Mesenchymal stem cell (in vitro differentiated cells and primary cell): Measurements from ENCODE around the gene NUDT8.

ENCODE experiments used
- DNase-seq: peaks from one replicate; pipeline ENCODE4 v3.0.0-alpha.2; 2013
- H2AFZ ChIP-seq: one replicate; pipeline ENCODE4 v1.6.1; 2013; ENCODE audit warnings: low read depth, mild to moderate bottlenecking, control low read depth, inconsistent platforms, low read length, moderate library complexity
- H2AK5ac ChIP-seq: 2 replicates; pipeline ENCODE4 v1.6.1; 2013; ENCODE audit warnings: low read length, moderate library complexity, mild to moderate bottlenecking, inconsistent platforms; ENCODE audit not compliant: severe bottlenecking
- H2BK120ac ChIP-seq: one replicate; pipeline ENCODE4 v1.6.1; 2013; ENCODE audit warnings: low read depth, mild to moderate bottlenecking, inconsistent platforms, low read length, moderate library complexity
- H2BK12ac ChIP-seq, 2 experiments: one replicate each; pipeline ENCODE4 v1.6.1; 2013; ENCODE audit warnings: inconsistent platforms in 2 of 2, low read length in 2 of 2, mild to moderate bottlenecking in 2 of 2, moderate library complexity in 2 of 2, control low read depth in 1 of 2
- H2BK15ac ChIP-seq: one replicate; pipeline ENCODE4 v1.6.1; 2013; ENCODE audit warnings: mild to moderate bottlenecking, low read depth, inconsistent platforms; ENCODE audit not compliant: poor library complexity, severe bottlenecking
- H2BK5ac ChIP-seq: 2 replicates; pipeline ENCODE4 v1.6.1; 2013; ENCODE audit warnings: low read depth, mild to moderate bottlenecking, low read length, control low read depth, inconsistent platforms; ENCODE audit not compliant: poor library complexity, severe bottlenecking
- H3K14ac ChIP-seq, 2 experiments: one replicate each; pipeline ENCODE4 v1.6.1; 2013; ENCODE audit warnings: inconsistent platforms in 2 of 2, low read length in 2 of 2, control low read depth in 1 of 2, mild to moderate bottlenecking in 1 of 2, moderate library complexity in 1 of 2
- H3K18ac ChIP-seq, 2 experiments: one replicate each; pipeline ENCODE4 v1.6.1; 2013; ENCODE audit warnings: inconsistent platforms in 2 of 2, low read length in 2 of 2, control low read depth in 1 of 2, low read depth in 1 of 2, mild to moderate bottlenecking in 1 of 2
- H3K23ac ChIP-seq, 2 experiments: one replicate each; pipeline ENCODE4 v1.6.1; 2013; ENCODE audit warnings: inconsistent platforms in 2 of 2, low read length in 2 of 2, mild to moderate bottlenecking in 2 of 2, moderate library complexity in 2 of 2, control low read depth in 1 of 2
- H3K27ac ChIP-seq: 2 replicates; pipeline ENCODE4 v1.5.1; 2013; ENCODE audit warnings: mild to moderate bottlenecking, moderate library complexity, low read length, control low read depth, inconsistent platforms; ENCODE audit not compliant: poor library complexity, severe bottlenecking
- H3K27me3 ChIP-seq, 2 experiments: 2 replicates each; pipeline versions ENCODE4 v1.6.1 to v1.7.0; 2013; ENCODE audit warnings: low read length in 2 of 2, mild to moderate bottlenecking in 2 of 2, moderate library complexity in 2 of 2, control low read depth in 1 of 2, inconsistent platforms in 1 of 2; ENCODE audit not compliant: control insufficient read depth in 1 of 2, insufficient read depth in 1 of 2
- H3K36me3 ChIP-seq, 2 experiments: 2 replicates each; pipeline versions ENCODE4 v1.6.1 to v1.7.0; 2013; ENCODE audit warnings: low read length in 2 of 2, control low read depth in 1 of 2, inconsistent platforms in 1 of 2, low read depth in 1 of 2, mild to moderate bottlenecking in 1 of 2; ENCODE audit not compliant: insufficient read depth in 2 of 2, control insufficient read depth in 1 of 2
- H3K4ac ChIP-seq, 2 experiments: one replicate each; pipeline ENCODE4 v1.6.1; 2013; ENCODE audit warnings: inconsistent platforms in 2 of 2, low read length in 2 of 2, mild to moderate bottlenecking in 2 of 2, moderate library complexity in 2 of 2, control low read depth in 1 of 2, low read depth in 1 of 2
- H3K4me1 ChIP-seq: 2 replicates; pipeline ENCODE4 v1.6.1; 2013; ENCODE audit warnings: low read depth, low read length, control low read depth; ENCODE audit not compliant: control insufficient read depth, insufficient read depth
- H3K4me2 ChIP-seq: 2 replicates; pipeline ENCODE4 v1.6.1; 2013; ENCODE audit warnings: low read length, mild to moderate bottlenecking, inconsistent platforms; ENCODE audit not compliant: poor library complexity, severe bottlenecking
- H3K4me3 ChIP-seq, 2 experiments: 2 replicates each; pipeline versions ENCODE4 v1.5.1 to v1.7.0; 2013; ENCODE audit warnings: low read length in 2 of 2, mild to moderate bottlenecking in 2 of 2, control low read depth in 1 of 2, low read depth in 1 of 2; ENCODE audit not compliant: insufficient read depth in 1 of 2
- H3K79me1 ChIP-seq: replicated peaks from 2 replicates; pipeline ENCODE4 v1.6.1; 2013; ENCODE audit warnings: mild to moderate bottlenecking, control low read depth, low read length, inconsistent platforms; ENCODE audit not compliant: poor library complexity, severe bottlenecking
- H3K9ac ChIP-seq: 2 replicates; pipeline ENCODE4 v1.7.0; 2013; ENCODE audit warnings: mild to moderate bottlenecking, low read length, moderate library complexity
- H3K9me3 ChIP-seq: 2 replicates; pipeline ENCODE4 v1.7.0; 2013; ENCODE audit warnings: mild to moderate bottlenecking, low read length; ENCODE audit not compliant: control insufficient read depth
- H4K8ac ChIP-seq: one replicate; pipeline ENCODE4 v1.6.1; 2013; ENCODE audit warnings: inconsistent platforms, mild to moderate bottlenecking, low read length, moderate library complexity
- H4K91ac ChIP-seq: one replicate; pipeline ENCODE4 v1.6.1; 2013; ENCODE audit warnings: mild to moderate bottlenecking, low read length, inconsistent platforms
- WGBS: methylation state at CpG from one replicate; pipeline ENCODE4 v1.1.7; 2013; ENCODE audit warnings: mixed read lengths; 5-methylcytosine and 5-hydroxymethylcytosine counted together

The NUDT8 gene

DNA sequence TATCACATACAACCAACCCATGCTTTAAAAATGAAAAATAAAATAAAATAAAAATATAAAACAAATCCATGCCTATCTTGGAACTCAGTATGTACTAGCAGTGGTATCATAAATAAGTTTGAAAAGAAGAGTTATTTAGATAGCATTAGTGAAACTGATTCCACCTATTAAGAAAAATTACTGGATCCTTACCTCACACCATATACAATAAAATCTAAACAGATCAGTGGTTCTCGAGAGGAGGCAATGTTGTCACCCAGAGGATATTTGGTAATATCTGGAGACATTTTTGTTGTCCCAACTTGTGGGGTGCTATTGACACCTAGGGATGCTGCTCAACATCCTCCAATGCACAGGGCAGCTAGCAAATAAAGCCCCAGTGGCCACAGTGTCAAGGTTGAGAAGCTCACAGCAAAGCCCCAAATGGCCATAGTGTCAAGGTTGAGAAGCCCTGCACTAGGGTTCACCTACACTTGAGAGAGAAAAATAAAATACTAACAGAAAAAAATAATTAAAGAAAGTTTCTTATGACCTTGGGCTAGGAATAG is 32.9 kb downstream of the NUDT8 start:
- Histone ChIP-seq H2AFZ (no peak overlapping the region), H3K4me3 (no peak overlapping the region), H4K8ac (no peak overlapping the region), H3K9me3 (peaks cover 4% of the 10 kb centered on the region), H3K18ac (no peak overlapping the region), H3K23ac (no peak overlapping the region), H3K4ac (no peak overlapping the region), H3K9ac (no peak overlapping the region), H4K91ac (no peak overlapping the region), H2BK120ac (no peak overlapping the region), H3K27ac (no peak overlapping the region), H2AK5ac (no peak overlapping the region), H2BK12ac (no peak overlapping the region), H3K4me2 (no peak overlapping the region), H2BK15ac (no peak overlapping the region), H3K27me3 (peaks cover 12 to 33% of the 10 kb centered on the region in 2 experiments), H2BK5ac (no peak overlapping the region), H3K36me3 (no peaks in the 10 kb centered on the region), H3K79me1 (no peaks in the 10 kb centered on the region), H3K14ac (no peak overlapping the region), H3K4me1 (no peaks in the 10 kb centered on the region)
- no peak for DNase-seq
- 76% methylated on average over 1 of the region's 1 CpG for WGBS

- Histone ChIP-seq H2BK5ac (no peak overlapping the region), H3K9ac (no peak overlapping the region), H3K4me2 (no peak overlapping the region), H2BK120ac (no peak overlapping the region), H3K4me3 (no peak overlapping the region), H3K4me1 (no peaks in the 10 kb centered on the region), H3K4ac (no peak overlapping the region), H3K36me3 (no peaks in the 10 kb centered on the region), H2AK5ac (no peak overlapping the region), H2BK15ac (no peak overlapping the region), H3K9me3 (peaks cover 4% of the 10 kb centered on the region), H3K14ac (no peak overlapping the region), H4K91ac (no peak overlapping the region), H3K18ac (no peak overlapping the region), H2BK12ac (no peak overlapping the region), H3K23ac (no peak overlapping the region), H3K27ac (no peak overlapping the region), H3K79me1 (no peaks in the 10 kb centered on the region), H4K8ac (no peak overlapping the region), H2AFZ (no peak overlapping the region), H3K27me3 (peaks cover 0 to 21% of the 10 kb centered on the region in 2 experiments)
- 86% methylated on average over 1 of the region's 3 CpGs for WGBS
- DNase-seq, result no peak
Measured at GRCh38 chr11:67594480-67594879, 35.3 kb downstream of the NUDT8 start.

- Histone ChIP-seq H2AK5ac (no peak overlapping the region), H3K4ac (no peak overlapping the region), H3K9me3 (peaks cover 4% of the 10 kb centered on the region), H3K14ac (no peak overlapping the region), H2BK5ac (no peak overlapping the region), H2AFZ (no peak overlapping the region), H2BK12ac (no peak overlapping the region), H3K4me2 (no peak overlapping the region), H4K8ac (no peak overlapping the region), H3K9ac (no peak overlapping the region), H3K27ac (no peak overlapping the region), H3K4me3 (no peak overlapping the region), H3K18ac (no peak overlapping the region), H3K27me3 (peaks cover 0 to 13% of the 10 kb centered on the region in 2 experiments), H3K4me1 (no peaks in the 10 kb centered on the region), H3K79me1 (no peaks in the 10 kb centered on the region), H3K36me3 (peaks cover 4 to 7% of the 10 kb centered on the region in 2 experiments), H2BK15ac (no peak overlapping the region), H3K23ac (no peak overlapping the region), H4K91ac (no peak overlapping the region), H2BK120ac (no peak overlapping the region)
- 97% methylated on average over 2 of the region's 3 CpGs for WGBS
- no peak for DNase-seq
Measured at GRCh38 chr11:67593565-67593905, 36.2 kb downstream of the NUDT8 start.

- 71% methylated on average over 12 of the region's 12 CpGs for WGBS
- no peak overlapping the region for H3K27ac ChIP-seq
- H3K4me3 ChIP-seq, result no peak overlapping the region
Measured at GRCh38 chr11:67592880-67593564, 36.7 kb downstream of the NUDT8 start.

More at GRCh38 chr11:67592880-67593564, 36.7 kb downstream of the NUDT8 start:
- no peak overlapping the region for H4K8ac ChIP-seq
- H3K79me1 ChIP-seq, result peaks cover 1% of the 10 kb centered on the region
- no peak overlapping the region for H2BK12ac ChIP-seq
- DNase-seq, result no peak
- peaks cover 7% of the 10 kb centered on the region in 2 experiments for H3K36me3 ChIP-seq
- H3K4me1 ChIP-seq, result no peaks in the 10 kb centered on the region
- H3K23ac ChIP-seq, result no peak overlapping the region
- no peak overlapping the region for H3K4ac ChIP-seq
- H2AK5ac ChIP-seq, result no peak overlapping the region
- peaks cover 4% of the 10 kb centered on the region for H3K9me3 ChIP-seq
- H3K9ac ChIP-seq, result no peak overlapping the region
- H3K18ac ChIP-seq, result no peak overlapping the region
- H4K91ac ChIP-seq, result no peak overlapping the region
- H2BK120ac ChIP-seq, result no peak overlapping the region
- peaks cover 0 to 13% of the 10 kb centered on the region in 2 experiments for H3K27me3 ChIP-seq
- H2BK5ac ChIP-seq, result no peak overlapping the region
- no peak overlapping the region for H2AFZ ChIP-seq
- no peak overlapping the region for H2BK15ac ChIP-seq
- H3K14ac ChIP-seq, result no peak overlapping the region
- H3K4me2 ChIP-seq, result no peak overlapping the region
